ENCODE results near the gene NAT8L. TPM values are rescaled to one million over a fixed set of nuclear protein-coding genes. Genes with fewer than 3 reads are reported as not detected.

NAT8L gene
- total and polyA plus RNA-seq, 2 of the 13 experiments (the other 11 are each of a cell fraction or from before 2014, with no cell fraction given): 2.2 to 3.3 TPM

- in situ Hi-C loops (cut with HindIII; ENCODE audit: extremely low pct_ligation_motif_present, low pct_unique_long_range_greater_than_20kb): no loop called here
- peak; percentile 42 for FAIRE-seq
- H3K9me3 ChIP-seq (ENCODE audit: low read length): no peaks in the 10 kb centered on the region
- peak overlapping the region; percentile 82 for H3K4me2 ChIP-seq (ENCODE audit: low read depth, low read length)
- peak overlapping the region; percentile 38 for H3K9ac ChIP-seq (ENCODE audit: insufficient read depth, low read depth, low read length)
- CTCF ChIA-PET (ENCODE audit: low intra/inter-chr PET ratio, low total read pairs): interaction anchor here (0.6 kb wide), 1 partner anchor 62 kb away, joined by 4 read pairs; no protein-coding TSS in a partner anchor
- BruUV-seq (replicated peaks): no TSS peak
- H3K27ac ChIP-seq (ENCODE audit: extremely low read length, insufficient read depth, low read length): peak overlapping the region; percentile 45
- no peak overlapping the region for H2AFZ ChIP-seq (ENCODE audit: low read length)
- peak; percentile 82 for DNase-seq (ENCODE audit: low spot score)
- 43% methylated on average over 8 of the region's 28 CpGs for WGBS (ENCODE audit: low lambda C conversion rate)
- H3K36me3 ChIP-seq (replicated peaks in 1 of 2; ENCODE audit: control insufficient read depth in 1 of 2, insufficient read depth in 2 of 2, low read length in 2 of 2): no peaks in the 10 kb centered on the region
- no peaks in the 10 kb centered on the region for H3K79me2 ChIP-seq (ENCODE audit: insufficient read depth, low read length)
- peak overlapping the region; percentile 21 to 56 (median 40); a peak in 5 of 6 replicates for H3K4me3 ChIP-seq (replicated peaks in 1 of 3; ENCODE audit: insufficient read depth in 1 of 3, low read depth in 2 of 3, low read length in 3 of 3)
- POLR2A ChIA-PET: no interaction called here
- no peaks in the 10 kb centered on the region for H4K20me1 ChIP-seq (ENCODE audit: insufficient read depth, low read length)
- H3K27me3 ChIP-seq (ENCODE audit: control insufficient read depth in 1 of 2, insufficient read depth in 2 of 2, low read length in 2 of 2): no peaks in the 10 kb centered on the region
- H3K4me1 ChIP-seq (ENCODE audit: insufficient read depth, low read length): peaks cover 91% of the 10 kb centered on the region
- peak; percentile 51 for ATAC-seq
- intact Hi-C loops (cut with micrococcal nuclease; ENCODE audit: unreplicated experiment): no loop called here
- TF ChIP-seq ZNF724P (CRISPR knock-in tag; IDR thresholded peaks at IDR 0.05; ENCODE audit: borderline replicate concordance) (0 out of 2 replicates have a peak, but pooled peaks have one; percentile 25), ZNF850 (CRISPR knock-in tag; conservative IDR thresholded peaks at IDR 0.05) (no peak), ZEB1 (IDR thresholded peaks at IDR 0.05; ENCODE audit: insufficient replicate concordance, low read depth) (no peak), HIC2 (CRISPR knock-in tag; IDR thresholded peaks at IDR 0.05; ENCODE audit: low read depth) (peak; percentile 70; the same call in 1 of the 2 replicates), MNT (IDR thresholded peaks at IDR 0.05) (peak; percentile 63; the same call in 1 of the 2 replicates), EP300 (IDR thresholded peaks at IDR 0.05; ENCODE audit: low read depth in 2 of 2, low read length in 2 of 2) (peak in 1 of 2 experiments; percentile 23; a peak in 1 of 4 replicates), EP300 (CRISPR knock-in tag; IDR thresholded peaks at IDR 0.05; ENCODE audit: borderline replicate concordance) (no peak; the same call in 1 of the 2 replicates), ZNF776 (CRISPR knock-in tag; IDR thresholded peaks at IDR 0.05) (0 out of 2 replicates have a peak, but pooled peaks have one; percentile 34), PATZ1 (CRISPR knock-in tag; IDR thresholded peaks at IDR 0.05) (peak; percentile 73; the same call in 1 of the 2 replicates), YY1 (IDR thresholded peaks at IDR 0.05; ENCODE audit: insufficient read depth, insufficient replicate concordance, low read depth, low read length) (peak; percentile 72), IRF2 (CRISPR knock-in tag; IDR thresholded peaks at IDR 0.05) (0 out of 2 replicates have a peak, but pooled peaks have one; percentile 9), RFX3 (CRISPR knock-in tag; IDR thresholded peaks at IDR 0.05) (peak; percentile 35; the same call in 1 of the 2 replicates), ZBTB38 (CRISPR knock-in tag; IDR thresholded peaks at IDR 0.05) (peak; percentile 56; the same call in 1 of the 2 replicates), SOX13 (IDR thresholded peaks at IDR 0.05) (no peak), SOX13 (CRISPR knock-in tag; conservative IDR thresholded peaks at IDR 0.05 in 1 of 2, IDR thresholded peaks at IDR 0.05 in 1 of 2) (peak in 1 of 2 experiments; percentile 54; a peak in 1 of 4 replicates)
Observed at GRCh38 chr4:2071912-2072867, 13.1 kb downstream of the NAT8L start.
